KOPT-K1 (cell line): ENCODE data around the gene PAQR5.

Experiments used
- H3K27ac ChIP-seq: fragments of 200-600 bp; sonication (generic); 2 replicates; pipeline ENCODE4 v1.5.1; 2016; ENCODE audit warnings: antibody characterized with exemption, mild to moderate bottlenecking, low read depth, low read length; ENCODE audit not compliant: poor library complexity, severe bottlenecking
- H3K36me3 ChIP-seq: fragments of 200-600 bp; sonication (generic); 2 replicates; pipeline ENCODE4 v1.5.1; 2017; ENCODE audit warnings: antibody characterized with exemption, mild to moderate bottlenecking, low read length, moderate library complexity; ENCODE audit not compliant: insufficient read depth
- H3K9me3 ChIP-seq: fragments of 200-600 bp; sonication (generic); 2 replicates; pipeline ENCODE4 v1.5.1; 2017; ENCODE audit warnings: antibody characterized with exemption, low read length, mild to moderate bottlenecking; ENCODE audit not compliant: insufficient read depth, poor library complexity, severe bottlenecking

The PAQR5 gene

GRCh38 chr15:69395460-69395859 lies 96.7 kb downstream of the PAQR5 start:
- H3K9me3 ChIP-seq: no peaks in the 10 kb centered on the region
- no peak overlapping the region for H3K27ac ChIP-seq
- no peaks in the 10 kb centered on the region for H3K36me3 ChIP-seq

- no peaks in the 10 kb centered on the region for H3K9me3 ChIP-seq
- H3K36me3 ChIP-seq: no peaks in the 10 kb centered on the region
- no peak overlapping the region for H3K27ac ChIP-seq
Measured at GRCh38 chr15:69395991-69396390, 97.3 kb downstream of the PAQR5 start.

GRCh38 chr15:69398491-69398891 lies 99.8 kb downstream of the PAQR5 start:
- H3K36me3 ChIP-seq: no peaks in the 10 kb centered on the region

GRCh38 chr15:69400850-69401249 lies 102.1 kb downstream of the PAQR5 start:
- Histone ChIP-seq H3K27ac (no peak overlapping the region), H3K9me3 (no peaks in the 10 kb centered on the region), H3K36me3 (no peaks in the 10 kb centered on the region)

More at GRCh38 chr15:69398491-69398891, 99.8 kb downstream of the PAQR5 start:
- Histone ChIP-seq H3K27ac (no peak overlapping the region), H3K9me3 (no peaks in the 10 kb centered on the region)

- no peaks in the 10 kb centered on the region for H3K36me3 ChIP-seq
- H3K27ac ChIP-seq: no peak overlapping the region
Measured at GRCh38 chr15:69402816-69403215, 104.1 kb downstream of the PAQR5 start.

GRCh38 chr15:69403594-69403993 lies 104.9 kb downstream of the PAQR5 start:
- no peak overlapping the region for H3K27ac ChIP-seq
- no peaks in the 10 kb centered on the region for H3K9me3 ChIP-seq
- no peaks in the 10 kb centered on the region for H3K36me3 ChIP-seq

More at GRCh38 chr15:69402816-69403215, 104.1 kb downstream of the PAQR5 start:
- no peaks in the 10 kb centered on the region for H3K9me3 ChIP-seq

GRCh38 chr15:69405110-69405509 lies 106.4 kb downstream of the PAQR5 start:
- H3K9me3 ChIP-seq: no peaks in the 10 kb centered on the region
- no peak overlapping the region for H3K27ac ChIP-seq
- no peaks in the 10 kb centered on the region for H3K36me3 ChIP-seq

GRCh38 chr15:69407719-69408400 lies 109.1 kb downstream of the PAQR5 start:
- no peaks in the 10 kb centered on the region for H3K36me3 ChIP-seq

GRCh38 chr15:69408841-69409240 lies 110.1 kb downstream of the PAQR5 start:
- no peaks in the 10 kb centered on the region for H3K36me3 ChIP-seq
- H3K9me3 ChIP-seq: no peaks in the 10 kb centered on the region
- no peak overlapping the region for H3K27ac ChIP-seq

More at GRCh38 chr15:69407719-69408400, 109.1 kb downstream of the PAQR5 start:
- H3K27ac ChIP-seq: no peak overlapping the region
- no peaks in the 10 kb centered on the region for H3K9me3 ChIP-seq

GRCh38 chr15:69410248-69410874 lies 111.6 kb downstream of the PAQR5 start:
- no peak overlapping the region for H3K27ac ChIP-seq
- no peaks in the 10 kb centered on the region for H3K36me3 ChIP-seq
- no peaks in the 10 kb centered on the region for H3K9me3 ChIP-seq

GRCh38 chr15:69412274-69412673 lies 113.6 kb downstream of the PAQR5 start:
- peaks cover 9% of the 10 kb centered on the region for H3K36me3 ChIP-seq
- no peak overlapping the region for H3K27ac ChIP-seq
- no peaks in the 10 kb centered on the region for H3K9me3 ChIP-seq

- Histone ChIP-seq H3K27ac (no peak overlapping the region), H3K36me3 (peaks cover 14% of the 10 kb centered on the region), H3K9me3 (no peaks in the 10 kb centered on the region)
Measured at GRCh38 chr15:69412701-69413100, 114.0 kb downstream of the PAQR5 start.

GRCh38 chr15:69413822-69414700 lies 115.3 kb downstream of the PAQR5 start, which contains the start of gene KIF23:
TSS of gene KIF23 (plus strand) at chr15:69414349. CDS start at chr15:69414466, 117 bp downstream.
- H3K36me3 ChIP-seq: peaks cover 27% of the 10 kb centered on the region
- H3K27ac ChIP-seq: peak within 1 kb of the TSS; percentile 89
- no peaks in the 10 kb centered on the region for H3K9me3 ChIP-seq

GRCh38 chr15:69414701-69415167 lies 116.0 kb downstream of the PAQR5 start:
- H3K36me3 ChIP-seq: peaks cover 34% of the 10 kb centered on the region
- no peaks in the 10 kb centered on the region for H3K9me3 ChIP-seq
- H3K27ac ChIP-seq: peak overlapping the region; percentile 89

GRCh38 chr15:69415381-69415780 lies 116.7 kb downstream of the PAQR5 start:
- H3K36me3 ChIP-seq: peaks cover 41% of the 10 kb centered on the region
- no peaks in the 10 kb centered on the region for H3K9me3 ChIP-seq
- peak overlapping the region; percentile 89 for H3K27ac ChIP-seq
